ENCODE measurements around the gene INPP5A. TPM values are rescaled to one million over a fixed set of nuclear protein-coding genes. Genes with fewer than 3 reads are reported as not detected.

INPP5A gene
- total RNA-seq, 2 experiments from 2014 or later = 9.9 TPM

- peaks cover 17% of the 10 kb centered on the region for H3K4me1 Mint-ChIP-seq (ENCODE audit: low read depth)
- ATAC-seq (no peak), DNase-seq (no peak)
- H3K27me3 Mint-ChIP-seq (ENCODE audit: low read depth) = peaks cover 13% of the 10 kb centered on the region
- H3K9me3 Mint-ChIP-seq (ENCODE audit: insufficient read depth) = no peaks in the 10 kb centered on the region
- peaks cover 7% of the 10 kb centered on the region for H3K36me3 Mint-ChIP-seq (ENCODE audit: low read depth)
- H3K4me3 Mint-ChIP-seq = no peak overlapping the region
- ChIA-PET CTCF (no interaction called here), POLR2A (no interaction called here)
- H3K27ac Mint-ChIP-seq = no peak overlapping the region
Measured at GRCh38 chr10:132580143-132580542, 42.6 kb downstream of the INPP5A start.

- POLR2A ChIA-PET = no interaction called here
- H3K36me3 Mint-ChIP-seq (ENCODE audit: low read depth) = peaks cover 7% of the 10 kb centered on the region
- ATAC-seq (no peak), DNase-seq (no peak)
- no peak overlapping the region for H3K4me3 Mint-ChIP-seq
- H3K4me1 Mint-ChIP-seq (ENCODE audit: low read depth) = peaks cover 17% of the 10 kb centered on the region
- no peak overlapping the region for H3K27ac Mint-ChIP-seq
- CTCF ChIA-PET = no interaction called here
- H3K9me3 Mint-ChIP-seq (ENCODE audit: insufficient read depth) = no peaks in the 10 kb centered on the region
- peaks cover 13% of the 10 kb centered on the region for H3K27me3 Mint-ChIP-seq (ENCODE audit: low read depth)
Measured at GRCh38 chr10:132580617-132581016, 43.0 kb downstream of the INPP5A start.

GRCh38 chr10:132582137-132582536, 44.5 kb downstream of the INPP5A start:
- Mint-ChIP-seq H3K4me1 (ENCODE audit: low read depth) (peaks cover 25% of the 10 kb centered on the region), H3K27ac (no peak overlapping the region), H3K36me3 (ENCODE audit: low read depth) (peaks cover 16% of the 10 kb centered on the region), H3K9me3 (ENCODE audit: insufficient read depth) (peaks cover 3% of the 10 kb centered on the region), H3K4me3 (no peak overlapping the region), H3K27me3 (ENCODE audit: low read depth) (peaks cover 11% of the 10 kb centered on the region)
- ChIA-PET CTCF (no interaction called here), POLR2A (no interaction called here)
- ATAC-seq = no peak
- DNase-seq = no peak

- CTCF ChIA-PET = no interaction called here
- H3K36me3 Mint-ChIP-seq (ENCODE audit: low read depth) = peaks cover 20% of the 10 kb centered on the region
- no peak overlapping the region for H3K27ac Mint-ChIP-seq
- peaks cover 3% of the 10 kb centered on the region for H3K9me3 Mint-ChIP-seq (ENCODE audit: insufficient read depth)
- POLR2A ChIA-PET = no interaction called here
- no peak overlapping the region for H3K4me3 Mint-ChIP-seq
- DNase-seq (no peak), ATAC-seq (no peak)
- H3K4me1 Mint-ChIP-seq (ENCODE audit: low read depth) = peaks cover 29% of the 10 kb centered on the region
- H3K27me3 Mint-ChIP-seq (ENCODE audit: low read depth) = peaks cover 11% of the 10 kb centered on the region
Measured at GRCh38 chr10:132582771-132583170, 45.2 kb downstream of the INPP5A start.

- CTCF ChIA-PET = no interaction called here
Measured at GRCh38 chr10:132583456-132583855, 45.9 kb downstream of the INPP5A start.

GRCh38 chr10:132584081-132584480, 46.5 kb downstream of the INPP5A start:
- H3K36me3 Mint-ChIP-seq (ENCODE audit: low read depth) = peaks cover 29% of the 10 kb centered on the region
- CTCF ChIA-PET = no interaction called here
- peaks cover 7% of the 10 kb centered on the region for H3K27me3 Mint-ChIP-seq (ENCODE audit: low read depth)
- DNase-seq (no peak), ATAC-seq (no peak)
- H3K4me3 Mint-ChIP-seq = no peak overlapping the region
- H3K27ac Mint-ChIP-seq = no peak overlapping the region
- POLR2A ChIA-PET = no interaction called here
- peaks cover 3% of the 10 kb centered on the region for H3K9me3 Mint-ChIP-seq (ENCODE audit: insufficient read depth)
- peaks cover 33% of the 10 kb centered on the region for H3K4me1 Mint-ChIP-seq (ENCODE audit: low read depth)

More at GRCh38 chr10:132583456-132583855, 45.9 kb downstream of the INPP5A start:
- peaks cover 3% of the 10 kb centered on the region for H3K9me3 Mint-ChIP-seq (ENCODE audit: insufficient read depth)
- DNase-seq (no peak), ATAC-seq (no peak)
- H3K27me3 Mint-ChIP-seq (ENCODE audit: low read depth) = peaks cover 7% of the 10 kb centered on the region
- no peak overlapping the region for H3K27ac Mint-ChIP-seq
- H3K36me3 Mint-ChIP-seq (ENCODE audit: low read depth) = peaks cover 25% of the 10 kb centered on the region
- H3K4me1 Mint-ChIP-seq (ENCODE audit: low read depth) = peaks cover 32% of the 10 kb centered on the region
- no peak overlapping the region for H3K4me3 Mint-ChIP-seq
- POLR2A ChIA-PET = no interaction called here

- Mint-ChIP-seq H3K27me3 (ENCODE audit: low read depth) (peaks cover 3% of the 10 kb centered on the region), H3K4me3 (no peak overlapping the region), H3K9me3 (ENCODE audit: insufficient read depth) (peaks cover 13% of the 10 kb centered on the region), H3K36me3 (ENCODE audit: low read depth) (peaks cover 36% of the 10 kb centered on the region), H3K27ac (no peak overlapping the region), H3K4me1 (ENCODE audit: low read depth) (peaks cover 37% of the 10 kb centered on the region)
- ATAC-seq = no peak
- CTCF ChIA-PET = no interaction called here
- POLR2A ChIA-PET = no interaction called here
- no peak for DNase-seq
Measured at GRCh38 chr10:132585732-132586722, 48.4 kb downstream of the INPP5A start.

- peaks cover 19% of the 10 kb centered on the region for H3K9me3 Mint-ChIP-seq (ENCODE audit: insufficient read depth)
Measured at GRCh38 chr10:132586739-132587138, 49.2 kb downstream of the INPP5A start.

GRCh38 chr10:132587175-132587574, 49.6 kb downstream of the INPP5A start:
- no peak overlapping the region for H3K4me3 Mint-ChIP-seq
- ChIA-PET CTCF (no interaction called here), POLR2A (no interaction called here)
- peak overlapping the region; percentile 73 for H3K27ac Mint-ChIP-seq
- peaks cover 36% of the 10 kb centered on the region for H3K4me1 Mint-ChIP-seq (ENCODE audit: low read depth)
- no peak for ATAC-seq
- no peak for DNase-seq
- peaks cover 41% of the 10 kb centered on the region for H3K36me3 Mint-ChIP-seq (ENCODE audit: low read depth)
- H3K9me3 Mint-ChIP-seq (ENCODE audit: insufficient read depth) = peaks cover 24% of the 10 kb centered on the region
- H3K27me3 Mint-ChIP-seq (ENCODE audit: low read depth) = peaks cover 3% of the 10 kb centered on the region

More at GRCh38 chr10:132586739-132587138, 49.2 kb downstream of the INPP5A start:
- ATAC-seq (no peak), DNase-seq (no peak)
- no peak overlapping the region for H3K27ac Mint-ChIP-seq
- peaks cover 36% of the 10 kb centered on the region for H3K4me1 Mint-ChIP-seq (ENCODE audit: low read depth)
- CTCF ChIA-PET = no interaction called here
- peaks cover 38% of the 10 kb centered on the region for H3K36me3 Mint-ChIP-seq (ENCODE audit: low read depth)
- POLR2A ChIA-PET = no interaction called here
- peaks cover 3% of the 10 kb centered on the region for H3K27me3 Mint-ChIP-seq (ENCODE audit: low read depth)
- no peak overlapping the region for H3K4me3 Mint-ChIP-seq

GRCh38 chr10:132588301-132589013, 50.9 kb downstream of the INPP5A start:
- H3K27ac Mint-ChIP-seq = peak overlapping the region; percentile 81
- H3K9me3 Mint-ChIP-seq (ENCODE audit: insufficient read depth) = peaks cover 24% of the 10 kb centered on the region
- peak overlapping the region; percentile 26 for H3K4me3 Mint-ChIP-seq
- H3K27me3 Mint-ChIP-seq (ENCODE audit: low read depth) = peaks cover 3% of the 10 kb centered on the region
- H3K36me3 Mint-ChIP-seq (ENCODE audit: low read depth) = peaks cover 50% of the 10 kb centered on the region
- CTCF ChIA-PET = no interaction called here
- peak; percentile 38 for ATAC-seq
- peaks cover 45% of the 10 kb centered on the region for H3K4me1 Mint-ChIP-seq (ENCODE audit: low read depth)
- POLR2A ChIA-PET = no interaction called here
- peak; percentile 72 for DNase-seq

- Mint-ChIP-seq H3K27ac (peak overlapping the region; percentile 81), H3K4me1 (ENCODE audit: low read depth) (peaks cover 51% of the 10 kb centered on the region), H3K27me3 (ENCODE audit: low read depth) (peaks cover under 1% of the 10 kb centered on the region), H3K9me3 (ENCODE audit: insufficient read depth) (peaks cover 24% of the 10 kb centered on the region), H3K36me3 (ENCODE audit: low read depth) (peaks cover 50% of the 10 kb centered on the region), H3K4me3 (peak overlapping the region; percentile 26)
- ChIA-PET POLR2A (no interaction called here), CTCF (no interaction called here)
- peak; percentile 24 for ATAC-seq
- DNase-seq = no peak
Measured at GRCh38 chr10:132589015-132589414, 51.4 kb downstream of the INPP5A start.

- POLR2A ChIA-PET = no interaction called here
Measured at GRCh38 chr10:132589681-132590080, 52.1 kb downstream of the INPP5A start.

More at GRCh38 chr10:132589681-132590080, 52.1 kb downstream of the INPP5A start:
- H3K4me3 Mint-ChIP-seq = no peak overlapping the region
- H3K27ac Mint-ChIP-seq = no peak overlapping the region
- peaks cover 2% of the 10 kb centered on the region for H3K27me3 Mint-ChIP-seq (ENCODE audit: low read depth)
- H3K9me3 Mint-ChIP-seq (ENCODE audit: insufficient read depth) = peaks cover 24% of the 10 kb centered on the region
- CTCF ChIA-PET = no interaction called here
- ATAC-seq (no peak), DNase-seq (no peak)
- H3K4me1 Mint-ChIP-seq (ENCODE audit: low read depth) = peaks cover 57% of the 10 kb centered on the region
- peaks cover 50% of the 10 kb centered on the region for H3K36me3 Mint-ChIP-seq (ENCODE audit: low read depth)
